Activated T-cell treated with anti-CD3 and anti-CD28 coated beads, Interleukin-2, amount 50 U/mL, for 72 hours (primary cell): Measurements from ENCODE around the gene KIAA1328. TPM values are rescaled to one million over a fixed set of nuclear protein-coding genes. Genes with fewer than 3 reads are reported as not detected.
"Not testable (repeated sequence)": the region's sequence is repeated elsewhere in the genome, so short reads cannot be mapped to it uniquely, and the experiment has no call there.

Experiments used
- ATAC-seq, 2 donors: fragments of 150-1000 bp; cut with Tn5 transposase; replicated peaks in 1 of 2; 2 replicates each; pipeline ENCODE4 v1.10.0; 2021; ENCODE audit warnings: moderate library complexity in 2 of 2, mild to moderate bottlenecking in 1 of 2
- DNase-seq, 2 donors: peaks; one replicate each; pipeline ENCODE4 v3.0.0; 2021 to 2022; ENCODE audit warnings: mixed read lengths in 1 of 2
- H3K27ac Mint-ChIP-seq: one replicate; pipeline ENCODE4 v1.8.0; 2022; ENCODE audit warnings: mild to moderate bottlenecking, moderate library complexity, mixed read lengths
- H3K27me3 Mint-ChIP-seq: one replicate; pipeline ENCODE4 v1.8.0; 2022; ENCODE audit warnings: low read depth, mixed read lengths
- H3K36me3 Mint-ChIP-seq, 2 donors: one replicate each; pipeline ENCODE4 v1.8.0; 2022; ENCODE audit warnings: mixed read lengths in 2 of 2, mild to moderate bottlenecking in 1 of 2; ENCODE audit not compliant: insufficient read depth in 2 of 2
- H3K4me1 Mint-ChIP-seq: one replicate; pipeline ENCODE4 v1.8.0; 2022; ENCODE audit warnings: low read depth, mixed read lengths
- H3K4me3 Mint-ChIP-seq, 2 donors: one replicate each; pipeline ENCODE4 v1.8.0; 2022; ENCODE audit warnings: mild to moderate bottlenecking in 2 of 2, mixed read lengths in 2 of 2, moderate library complexity in 2 of 2
- H3K9me3 Mint-ChIP-seq, 2 donors: one replicate each; pipeline ENCODE4 v1.8.0; 2022; ENCODE audit warnings: mixed read lengths in 2 of 2
- total RNA-seq, 2 donors: library from RNA; stranded (reverse); gene quantifications; one replicate each; pipeline ENCODE4 v1.2.3, GENCODE V29; 2022

The KIAA1328 gene
- total RNA-seq, 2 donors from 2014 or later: 7.8 to 9.4 TPM

DNA sequence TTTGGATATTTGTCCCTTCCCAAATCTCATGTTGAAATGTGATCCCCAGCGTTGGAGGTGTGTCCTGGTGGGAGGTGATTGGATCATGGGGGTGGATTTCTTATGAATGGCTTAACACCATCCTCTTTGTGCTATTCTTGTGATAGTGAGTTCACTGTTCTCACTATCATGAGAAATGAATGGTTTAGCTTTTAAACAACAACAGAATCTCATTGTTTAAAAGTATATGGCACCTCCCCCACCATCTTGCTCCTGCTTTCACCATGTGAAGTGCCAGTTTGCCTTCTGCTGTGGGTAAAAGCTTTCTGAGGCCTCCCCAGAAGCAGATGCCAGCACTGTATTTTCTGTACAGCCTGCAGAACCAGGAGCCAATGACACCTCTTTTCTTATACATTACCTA is 38.1 kb downstream of the KIAA1328 start:
- H3K27me3 Mint-ChIP-seq: no peaks in the 10 kb centered on the region
- no peaks in the 10 kb centered on the region for H3K4me1 Mint-ChIP-seq
- no peak for ATAC-seq
- H3K27ac Mint-ChIP-seq: no peak overlapping the region
- peaks cover 2% of the 10 kb centered on the region in 2 donors for H3K36me3 Mint-ChIP-seq
- H3K9me3 Mint-ChIP-seq: no peaks in the 10 kb centered on the region
- no peak for DNase-seq
- no peak overlapping the region for H3K4me3 Mint-ChIP-seq

GRCh38 chr18:36871801-36872200 is 42.9 kb downstream of the KIAA1328 start:
- H3K9me3 Mint-ChIP-seq: peaks cover 3 to 6% of the 10 kb centered on the region in 2 donors
- DNase-seq (no peak), ATAC-seq (no peak)
- no peak overlapping the region for H3K27ac Mint-ChIP-seq
- H3K4me1 Mint-ChIP-seq: no peaks in the 10 kb centered on the region
- H3K27me3 Mint-ChIP-seq: no peaks in the 10 kb centered on the region
- H3K4me3 Mint-ChIP-seq: no peak overlapping the region
- H3K36me3 Mint-ChIP-seq: peaks cover 17 to 19% of the 10 kb centered on the region in 2 donors

GRCh38 chr18:36872329-36872728 is 43.4 kb downstream of the KIAA1328 start:
- H3K9me3 Mint-ChIP-seq: peaks cover 6% of the 10 kb centered on the region in 2 donors
- no peak overlapping the region for H3K4me3 Mint-ChIP-seq
- H3K4me1 Mint-ChIP-seq: no peaks in the 10 kb centered on the region
- H3K27me3 Mint-ChIP-seq: no peaks in the 10 kb centered on the region
- no peak for DNase-seq
- no peak overlapping the region for H3K27ac Mint-ChIP-seq
- H3K36me3 Mint-ChIP-seq: peaks cover 17 to 21% of the 10 kb centered on the region in 2 donors
- no peak for ATAC-seq

GRCh38 chr18:36873826-36874225 is 44.9 kb downstream of the KIAA1328 start:
- not testable (repeated sequence) for DNase-seq, H3K27ac Mint-ChIP-seq, H3K27me3 Mint-ChIP-seq, ATAC-seq, H3K4me3 Mint-ChIP-seq, H3K4me1 Mint-ChIP-seq, H3K9me3 Mint-ChIP-seq
- H3K36me3 Mint-ChIP-seq: peaks cover 19 to 21% of the 10 kb centered on the region in 2 donors

DNA sequence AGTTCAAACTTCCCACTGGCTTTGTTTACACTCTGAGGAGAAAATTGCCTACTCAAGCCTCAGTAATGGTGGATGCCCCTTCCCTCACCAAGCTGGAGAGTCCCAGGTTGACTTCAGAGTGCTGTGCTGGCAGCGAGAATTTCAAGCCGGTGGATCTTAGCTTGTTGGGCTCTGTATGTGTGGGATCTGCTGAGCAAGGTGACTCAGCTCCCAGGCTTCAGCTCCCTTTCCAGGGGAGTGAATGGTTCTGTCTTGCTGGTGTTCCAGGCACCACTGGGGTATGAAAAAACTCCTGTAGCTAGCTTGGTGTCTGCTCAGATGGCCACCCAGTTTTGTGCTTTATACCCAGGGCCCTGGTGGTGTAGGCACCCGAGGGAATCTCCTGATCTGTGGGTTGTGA is 50.9 kb downstream of the KIAA1328 start:
- DNase-seq, H3K4me3 Mint-ChIP-seq, H3K9me3 Mint-ChIP-seq, H3K27ac Mint-ChIP-seq, ATAC-seq, H3K27me3 Mint-ChIP-seq, H3K4me1 Mint-ChIP-seq: not testable (repeated sequence)
- peaks cover 12 to 15% of the 10 kb centered on the region in 2 donors for H3K36me3 Mint-ChIP-seq

- no peak for DNase-seq
- Mint-ChIP-seq H3K4me1 (no peaks in the 10 kb centered on the region), H3K9me3 (no peaks in the 10 kb centered on the region), H3K27me3 (no peaks in the 10 kb centered on the region), H3K36me3 (no peaks in the 10 kb centered on the region), H3K4me3 (no peak overlapping the region), H3K27ac (no peak overlapping the region)
- no peak for ATAC-seq
These were observed 57.1 kb downstream of the KIAA1328 start for GRCh38 chr18:36885981-36886380.

- ATAC-seq: no peak
- no peaks in the 10 kb centered on the region for H3K9me3 Mint-ChIP-seq
These were observed 58.2 kb downstream of the KIAA1328 start for GRCh38 chr18:36887114-36887513.

DNA sequence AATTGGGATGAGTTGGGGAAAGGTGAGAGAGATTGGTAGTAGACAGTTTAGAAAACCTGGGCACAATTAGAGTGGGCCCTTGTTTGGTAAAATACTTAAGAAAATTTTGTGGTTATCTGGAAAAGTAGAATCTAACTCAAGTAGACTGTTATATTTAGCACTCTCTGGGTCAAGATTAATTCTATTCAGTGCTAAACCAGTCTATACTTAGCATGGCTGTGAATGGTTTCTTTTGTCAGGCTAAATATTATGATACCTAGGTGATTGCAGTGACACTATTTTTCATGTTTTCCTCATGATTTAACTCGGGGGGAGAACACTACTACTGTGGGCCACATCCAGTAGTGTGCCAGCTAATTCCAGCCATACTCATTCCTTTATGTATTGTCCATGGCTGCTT is 58.9 kb downstream of the KIAA1328 start:
- no peaks in the 10 kb centered on the region for H3K36me3 Mint-ChIP-seq
- H3K27ac Mint-ChIP-seq: no peak overlapping the region
- ATAC-seq: no peak
- no peaks in the 10 kb centered on the region for H3K4me1 Mint-ChIP-seq
- DNase-seq: no peak
- no peak overlapping the region for H3K4me3 Mint-ChIP-seq
- H3K27me3 Mint-ChIP-seq: no peaks in the 10 kb centered on the region
- no peaks in the 10 kb centered on the region for H3K9me3 Mint-ChIP-seq

More at GRCh38 chr18:36887114-36887513, 58.2 kb downstream of the KIAA1328 start:
- H3K4me3 Mint-ChIP-seq: no peak overlapping the region
- no peaks in the 10 kb centered on the region for H3K4me1 Mint-ChIP-seq
- no peak overlapping the region for H3K27ac Mint-ChIP-seq
- no peaks in the 10 kb centered on the region for H3K36me3 Mint-ChIP-seq
- no peaks in the 10 kb centered on the region for H3K27me3 Mint-ChIP-seq
- DNase-seq: no peak

- Mint-ChIP-seq H3K36me3 (no peaks in the 10 kb centered on the region), H3K27ac (no peak overlapping the region), H3K27me3 (no peaks in the 10 kb centered on the region), H3K9me3 (no peaks in the 10 kb centered on the region), H3K4me1 (no peaks in the 10 kb centered on the region), H3K4me3 (no peak overlapping the region)
- DNase-seq: no peak
- ATAC-seq: no peak
These were observed 59.9 kb downstream of the KIAA1328 start for GRCh38 chr18:36888778-36889177.

GRCh38 chr18:36889321-36889720 is 60.4 kb downstream of the KIAA1328 start:
- Mint-ChIP-seq H3K9me3 (no peaks in the 10 kb centered on the region), H3K4me3 (no peak overlapping the region), H3K4me1 (no peaks in the 10 kb centered on the region), H3K27me3 (no peaks in the 10 kb centered on the region), H3K36me3 (no peaks in the 10 kb centered on the region), H3K27ac (no peak overlapping the region)
- no peak for DNase-seq
- ATAC-seq: no peak

DNA sequence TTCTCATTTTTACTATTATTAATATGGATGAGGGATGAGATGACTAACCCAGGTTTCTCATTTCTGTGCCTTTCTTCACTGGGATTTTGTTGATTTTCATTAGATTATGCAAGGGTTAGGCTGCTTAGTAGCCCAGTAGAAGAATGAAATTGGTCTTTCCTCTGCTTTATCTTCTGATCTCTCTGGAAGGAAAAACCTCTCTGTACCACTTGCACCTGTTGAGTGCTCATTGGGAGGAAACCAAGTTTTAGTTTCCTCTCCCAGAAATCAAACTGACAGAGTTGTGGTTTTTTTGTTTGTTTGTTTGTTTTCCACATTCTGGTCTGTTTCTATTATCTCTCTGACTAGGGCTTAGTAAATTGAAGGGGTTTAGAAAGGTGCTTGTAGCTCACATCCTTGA is 60.8 kb downstream of the KIAA1328 start:
- no peaks in the 10 kb centered on the region for H3K9me3 Mint-ChIP-seq
- no peak overlapping the region for H3K4me3 Mint-ChIP-seq
- H3K27me3 Mint-ChIP-seq: no peaks in the 10 kb centered on the region
- H3K27ac Mint-ChIP-seq: no peak overlapping the region
- ATAC-seq (no peak), DNase-seq (no peak)
- H3K36me3 Mint-ChIP-seq: no peaks in the 10 kb centered on the region
- no peaks in the 10 kb centered on the region for H3K4me1 Mint-ChIP-seq

GRCh38 chr18:36890598-36890997 is 61.7 kb downstream of the KIAA1328 start:
- Mint-ChIP-seq H3K4me1 (no peaks in the 10 kb centered on the region), H3K4me3 (no peak overlapping the region), H3K27me3 (no peaks in the 10 kb centered on the region), H3K9me3 (no peaks in the 10 kb centered on the region), H3K27ac (no peak overlapping the region), H3K36me3 (no peaks in the 10 kb centered on the region)
- ATAC-seq (no peak), DNase-seq (no peak)

DNA sequence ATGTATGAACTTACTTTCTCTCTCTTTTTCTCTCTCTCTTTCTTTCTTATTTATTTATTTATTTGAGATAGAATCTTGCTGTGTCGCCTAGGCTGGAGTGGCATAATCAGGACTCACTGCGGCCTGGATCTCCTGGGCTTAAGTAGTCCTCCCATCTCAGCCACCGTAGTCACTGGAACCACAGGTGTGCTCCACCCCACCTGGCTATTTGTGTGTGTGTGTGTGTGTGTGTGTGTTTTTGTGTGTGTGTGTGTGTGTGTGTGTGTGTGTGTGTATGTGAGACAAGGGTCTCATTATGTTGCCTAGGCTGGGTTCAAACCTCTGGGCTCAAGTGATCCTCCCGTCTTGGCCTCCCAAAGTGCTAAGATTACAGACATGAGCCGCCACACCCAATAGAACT is 64.3 kb downstream of the KIAA1328 start:
- Mint-ChIP-seq H3K36me3 (no peaks in the 10 kb centered on the region), H3K9me3 (no peaks in the 10 kb centered on the region), H3K4me3 (no peak overlapping the region), H3K4me1 (no peaks in the 10 kb centered on the region), H3K27ac (no peak overlapping the region), H3K27me3 (no peaks in the 10 kb centered on the region)
- DNase-seq (no peak), ATAC-seq (no peak)

DNA sequence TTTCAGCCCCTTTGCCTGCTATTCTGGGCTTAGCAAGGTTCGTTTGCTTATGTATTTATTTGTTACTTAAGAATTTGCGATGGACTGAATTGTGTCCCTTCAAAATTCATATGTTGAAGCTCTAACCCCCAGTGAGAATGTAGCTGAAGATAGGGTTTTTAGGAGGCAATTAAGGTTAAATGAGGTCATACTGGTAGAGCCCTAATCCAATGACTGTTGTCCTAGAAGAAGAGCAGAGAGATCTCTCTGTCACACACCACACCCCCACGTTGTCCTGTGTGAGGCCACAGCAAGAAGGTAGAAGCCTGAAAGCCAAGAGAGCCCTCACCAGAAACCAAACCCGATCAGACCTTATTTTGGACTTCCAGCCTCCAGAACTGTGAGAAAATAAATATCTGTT is 66.7 kb downstream of the KIAA1328 start:
- Mint-ChIP-seq H3K27ac (no peak overlapping the region), H3K4me1 (no peaks in the 10 kb centered on the region), H3K36me3 (peaks cover 2 to 6% of the 10 kb centered on the region in 2 donors), H3K4me3 (no peak overlapping the region), H3K27me3 (no peaks in the 10 kb centered on the region), H3K9me3 (peaks cover 2% of the 10 kb centered on the region in 2 donors)
- ATAC-seq: no peak
- DNase-seq: no peak
